GM23248 (cell line): ENCODE data around the gene DMBX1. TPM values are rescaled to one million over a fixed set of nuclear protein-coding genes. Genes with fewer than 3 reads are reported as not detected.

Source experiments
- DNase-seq: peaks from one replicate; pipeline ENCODE4 v3.0.0-alpha.2; 2015
- H2AFZ ChIP-seq: fragments of 200-600 bp; sonication (generic); 2 replicates; pipeline ENCODE4 v1.6.1; 2016; ENCODE audit warnings: antibody characterized with exemption
- H3F3A ChIP-seq: fragments of 200-600 bp; sonication (generic); 2 replicates; pipeline ENCODE4 v1.6.1; 2016; ENCODE audit warnings: mild to moderate bottlenecking, antibody characterized with exemption, mixed run types; ENCODE audit not compliant: insufficient read depth
- H3K27ac ChIP-seq: fragments of 200-600 bp; sonication (generic); 2 replicates; pipeline ENCODE4 v1.5.1; 2016; ENCODE audit warnings: mild to moderate bottlenecking
- H3K27me3 ChIP-seq: fragments of 200-600 bp; sonication (generic); replicated peaks from 2 replicates; pipeline ENCODE4 v1.6.1; 2016; ENCODE audit warnings: mild to moderate bottlenecking; ENCODE audit not compliant: insufficient read depth
- H3K36me3 ChIP-seq: fragments of 200-600 bp; sonication (generic); 2 replicates; pipeline ENCODE4 v1.6.1; 2016; ENCODE audit warnings: low read depth, mild to moderate bottlenecking
- H3K4me1 ChIP-seq: fragments of 200-600 bp; sonication (generic); 2 replicates; pipeline ENCODE4 v1.6.1; 2016; ENCODE audit warnings: mild to moderate bottlenecking; ENCODE audit not compliant: insufficient read depth
- H3K4me2 ChIP-seq: fragments of 200-600 bp; sonication (generic); one replicate; pipeline ENCODE4 v1.6.1; 2016; ENCODE audit warnings: mild to moderate bottlenecking; ENCODE audit not compliant: unreplicated experiment
- H3K4me3 ChIP-seq: fragments of 200-600 bp; sonication (generic); 2 replicates; pipeline ENCODE4 v1.5.1; 2016; ENCODE audit warnings: mild to moderate bottlenecking
- H3K79me2 ChIP-seq: fragments of 200-600 bp; sonication (generic); 2 replicates; pipeline ENCODE4 v1.6.1; 2016; ENCODE audit warnings: mild to moderate bottlenecking; ENCODE audit not compliant: insufficient read depth
- H3K9ac ChIP-seq: fragments of 200-600 bp; sonication (generic); 2 replicates; pipeline ENCODE4 v1.6.1; 2016; ENCODE audit warnings: mild to moderate bottlenecking
- H3K9me2 ChIP-seq: fragments of 200-600 bp; sonication (generic); 2 replicates; pipeline ENCODE4 v1.6.1; 2016; ENCODE audit warnings: mixed run types, mild to moderate bottlenecking, moderate library complexity; ENCODE audit not compliant: insufficient read depth
- H3K9me3 ChIP-seq: fragments of 200-600 bp; sonication (generic); one replicate; pipeline ENCODE4 v1.6.1; 2017; ENCODE audit warnings: low read depth
- H4K20me1 ChIP-seq: fragments of 200-600 bp; sonication (generic); 2 replicates; pipeline ENCODE4 v1.6.0; 2016; ENCODE audit not compliant: insufficient read depth
- EZH2 ChIP-seq: fragments of 200-600 bp; sonication (generic); IDR thresholded peaks from 2 replicates; pipeline ENCODE4 v1.6.1; 2018; ENCODE audit warnings: antibody characterized with exemption, mild to moderate bottlenecking; ENCODE audit not compliant: insufficient read depth, poor library complexity, severe bottlenecking
- EZH2phosphoT487 ChIP-seq: fragments of 200-600 bp; sonication (generic); IDR thresholded peaks from 2 replicates; pipeline ENCODE4 v1.6.1; 2018; ENCODE audit warnings: antibody characterized with exemption, moderate library complexity, mild to moderate bottlenecking, low read depth; ENCODE audit not compliant: insufficient read depth
- WGBS, 2 experiments: methylation state at CpG; one replicate each; pipeline ENCODE4 v1.1.6; 2015 to 2017; ENCODE audit warnings: low lambda C conversion rate in 2 of 2, low coverage in 1 of 2; ENCODE audit errors: missing lambda C conversion rate in 2 of 2; 5-methylcytosine and 5-hydroxymethylcytosine counted together
- in situ Hi-C: fragments of 300-500 bp; cut with MboI; formaldehyde crosslinking; loops from 2 replicates; pipeline ENCODE4 v1.15.0; 2020
- polyA plus RNA-seq: library from polyadenylated mRNA; unstranded; fragments of >200 nt; fragmentation: Nextera tagmentation; extraction: Ambion mirVana; gene quantifications from 2 replicates; pipeline ENCODE4 v1.2.1, GENCODE V29; 2016
- total RNA-seq: library from RNA; depleted of rRNA; stranded (reverse); fragments of >200 nt; shearing (Covaris generic); gene quantifications from 2 replicates; pipeline ENCODE4 v1.2.3, GENCODE V29; 2014; rRNA removed

The DMBX1 gene
- total and polyA plus RNA-seq, 2 experiments from 2014 or later, result not detected

DNA sequence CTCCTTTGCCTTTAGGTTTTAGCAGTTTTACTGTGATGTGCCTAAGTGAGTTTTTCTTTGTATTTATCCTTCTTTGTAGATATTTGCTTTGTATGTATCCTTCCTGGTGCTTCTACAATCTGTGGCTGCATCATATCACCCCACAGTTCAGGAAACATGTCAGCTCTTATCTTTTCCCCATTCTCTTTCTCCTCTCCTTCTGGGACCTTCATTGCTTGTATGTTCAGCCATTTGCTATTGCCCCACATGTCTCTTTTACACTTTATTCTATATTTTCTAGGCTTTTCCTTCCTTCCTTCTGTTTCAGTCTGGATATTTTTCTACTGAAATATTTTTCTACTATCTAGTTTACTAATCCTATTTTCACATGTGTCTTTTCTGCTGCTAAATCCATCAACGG is 46.9 kb downstream of the DMBX1 start:
- H3K9me3 ChIP-seq, result no peaks in the 10 kb centered on the region
- H3K27me3 ChIP-seq, result peaks cover 9% of the 10 kb centered on the region
- no peak overlapping the region for H3K9ac ChIP-seq
- no peak overlapping the region for H3K4me2 ChIP-seq
- TF ChIP-seq EZH2phosphoT487, result no peak
- no peak for TF ChIP-seq EZH2
- no peak overlapping the region for H2AFZ ChIP-seq
- no peaks in the 10 kb centered on the region for H3K4me1 ChIP-seq
- no peaks in the 10 kb centered on the region for H4K20me1 ChIP-seq
- H3K27ac ChIP-seq, result no peak overlapping the region
- H3K36me3 ChIP-seq, result no peaks in the 10 kb centered on the region
- H3F3A ChIP-seq, result 0 out of 2 replicates have a peak, but pooled peaks cover 9% of the 10 kb centered on the region
- H3K9me2 ChIP-seq, result no peaks in the 10 kb centered on the region
- H3K4me3 ChIP-seq, result no peak overlapping the region
- no peaks in the 10 kb centered on the region for H3K79me2 ChIP-seq
- no peak for DNase-seq
- WGBS, 2 experiments, result 36 to 50% methylated on average over 1 of the region's 1 CpG
- in situ Hi-C loops, result no loop called here

DNA sequence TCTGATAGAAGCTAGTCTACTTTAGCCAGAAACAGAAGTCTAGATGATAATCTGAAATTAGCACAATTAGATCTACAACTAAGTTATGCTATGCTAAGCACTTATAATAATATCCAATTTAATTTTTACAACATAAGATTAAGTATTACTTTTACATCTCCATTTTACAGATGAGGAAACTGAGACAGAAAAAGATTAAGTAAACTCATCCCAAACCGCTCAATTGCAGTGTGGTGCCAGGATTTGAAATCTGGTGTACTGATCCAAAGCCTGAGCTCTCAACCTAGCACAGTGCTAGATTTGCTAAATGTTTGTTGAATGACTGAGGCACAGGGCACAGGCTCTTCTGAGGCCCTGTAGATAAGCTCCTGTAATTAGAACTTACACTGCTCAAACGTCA is 48.0 kb downstream of the DMBX1 start:
- Histone ChIP-seq H3K4me2 (no peak overlapping the region), H3K9me2 (no peaks in the 10 kb centered on the region), H3K9me3 (no peaks in the 10 kb centered on the region), H3F3A (0 out of 2 replicates have a peak, but pooled peaks cover 9% of the 10 kb centered on the region), H4K20me1 (no peaks in the 10 kb centered on the region), H3K27ac (no peak overlapping the region), H3K9ac (no peak overlapping the region), H3K36me3 (no peaks in the 10 kb centered on the region), H3K4me3 (no peak overlapping the region), H3K4me1 (no peaks in the 10 kb centered on the region), H3K27me3 (peaks cover 11% of the 10 kb centered on the region), H2AFZ (no peak overlapping the region), H3K79me2 (no peaks in the 10 kb centered on the region)
- 53 to 61% methylated on average over 2 of the region's 2 CpGs for WGBS, 2 experiments
- DNase-seq, result no peak
- TF ChIP-seq EZH2 (no peak), EZH2phosphoT487 (no peak)
- in situ Hi-C loops, result no loop called here

DNA sequence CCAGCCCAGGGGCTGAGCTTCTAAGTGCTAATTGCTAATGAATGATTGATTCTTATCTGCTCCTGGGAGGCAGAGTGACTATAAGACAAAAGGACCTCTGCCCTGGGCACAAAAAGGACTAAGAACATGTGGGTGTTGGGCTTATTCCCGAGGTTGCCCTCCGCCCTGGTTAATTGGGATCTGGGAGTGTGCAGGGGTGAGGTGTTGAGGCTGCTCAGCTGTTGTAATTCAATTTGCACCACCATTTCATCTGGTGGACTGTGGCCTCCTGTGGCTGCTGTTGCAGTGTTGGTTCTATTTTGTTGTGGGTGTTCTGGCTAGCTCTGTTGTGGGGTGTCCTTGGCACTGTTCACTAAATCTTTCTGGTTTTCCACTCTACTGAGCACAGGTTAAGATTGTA is 48.5 kb downstream of the DMBX1 start:
- in situ Hi-C loops, result no loop called here
- 94% methylated on average over 2 of the region's 2 CpGs for WGBS, 2 experiments
- Histone ChIP-seq H2AFZ (no peak overlapping the region), H3K27ac (no peak overlapping the region), H3K36me3 (no peaks in the 10 kb centered on the region), H3K9ac (no peak overlapping the region), H3K9me2 (no peaks in the 10 kb centered on the region), H3K4me2 (no peak overlapping the region), H3K27me3 (peaks cover 16% of the 10 kb centered on the region), H4K20me1 (no peaks in the 10 kb centered on the region), H3K4me1 (no peaks in the 10 kb centered on the region), H3K4me3 (no peak overlapping the region), H3K79me2 (no peaks in the 10 kb centered on the region), H3K9me3 (no peaks in the 10 kb centered on the region), H3F3A (0 out of 2 replicates have a peak, but pooled peaks cover 9% of the 10 kb centered on the region)
- TF ChIP-seq EZH2phosphoT487, result no peak
- no peak for TF ChIP-seq EZH2
- no peak for DNase-seq

Other genes starting within 250 kb of the DMBX1 start
- 1.9 and 3.0 TPM in 2 replicates for gene RAD54L, start 242.1 kb upstream of the DMBX1 start, total RNA-seq
- 4.4 and 4.9 TPM in 2 replicates for gene RAD54L, start 242.1 kb upstream of the DMBX1 start, polyA plus RNA-seq
- 131 and 133 TPM in 2 replicates for gene LRRC41, start 186.2 kb upstream of the DMBX1 start, total RNA-seq
- 103 and 108 TPM in 2 replicates for gene LRRC41, start 186.2 kb upstream of the DMBX1 start, polyA plus RNA-seq
- 334 and 337 TPM in 2 replicates for gene UQCRH, start 186.1 kb upstream of the DMBX1 start, total RNA-seq
- gene UQCRH, start 186.1 kb upstream of the DMBX1 start, polyA plus RNA-seq, result 237 and 238 TPM in 2 replicates
- gene NSUN4, start 149.0 kb upstream of the DMBX1 start, total RNA-seq, result 11.7 and 12.5 TPM in 2 replicates
- 11.4 and 14.9 TPM in 2 replicates for gene NSUN4, start 149.0 kb upstream of the DMBX1 start, polyA plus RNA-seq
- 0.38 and 0.97 TPM in 2 replicates for gene FAAH, start 95.5 kb upstream of the DMBX1 start, total RNA-seq
- 0.74 and 0.98 TPM in 2 replicates for gene FAAH, start 95.5 kb upstream of the DMBX1 start, polyA plus RNA-seq
- not detected in 2 replicates for gene KNCN, start 61.8 kb downstream of the DMBX1 start, total RNA-seq
- not detected in 2 replicates for gene KNCN, start 61.8 kb downstream of the DMBX1 start, polyA plus RNA-seq
- gene MKNK1, start 114.4 kb downstream of the DMBX1 start, total RNA-seq, result 8.9 and 15.5 TPM in 2 replicates
- gene MKNK1, start 114.4 kb downstream of the DMBX1 start, polyA plus RNA-seq, result 10.0 and 16.1 TPM in 2 replicates
- 5.9 and 7.0 TPM in 2 replicates for gene MOB3C, start 127.0 kb downstream of the DMBX1 start, total RNA-seq
- gene MOB3C, start 127.0 kb downstream of the DMBX1 start, polyA plus RNA-seq, result 4.7 and 6.1 TPM in 2 replicates
- gene ATPAF1, start 178.5 kb downstream of the DMBX1 start, total RNA-seq, result 61.3 and 66.3 TPM in 2 replicates
- gene ATPAF1, start 178.5 kb downstream of the DMBX1 start, polyA plus RNA-seq, result 43.3 and 46.3 TPM in 2 replicates
- gene TEX38, start 182.0 kb downstream of the DMBX1 start, total RNA-seq, result not detected in 2 replicates
- gene TEX38, start 182.0 kb downstream of the DMBX1 start, polyA plus RNA-seq, result 0.34 TPM in 1 of 2 replicates, not detected in the other
- gene EFCAB14, start 229.3 kb downstream of the DMBX1 start, total RNA-seq, result 51.6 and 58.0 TPM in 2 replicates
- 40.1 and 42.6 TPM in 2 replicates for gene EFCAB14, start 229.3 kb downstream of the DMBX1 start, polyA plus RNA-seq